Ovary (tissue), 9 donors: ENCODE results near the gene ADA. TPM values are rescaled to one million over a fixed set of nuclear protein-coding genes. Genes with fewer than 3 reads are reported as not detected.

Experiments used
- DNase-seq, 5 donors: peaks; one replicate each; pipeline ENCODE4 v3.0.0-alpha.2; 2019 to 2020
- H3K27ac ChIP-seq, 2 donors: fragments of 200-600 bp; one replicate each; pipeline versions ENCODE4 v1.5.1 to v1.8.0; 2019 to 2022
- H3K27me3 ChIP-seq: fragments of 200-600 bp; one replicate; pipeline ENCODE4 v1.8.0; 2022
- H3K36me3 ChIP-seq: fragments of 200-600 bp; sonication (generic); one replicate; pipeline ENCODE4 v1.5.1; 2019
- H3K4me1 ChIP-seq: one replicate; pipeline ENCODE4 v1.8.1; 2013; ENCODE audit warnings: mild to moderate bottlenecking, moderate library complexity; ENCODE audit not compliant: insufficient read depth
- H3K4me3 ChIP-seq: fragments of 200-600 bp; sonication (generic); one replicate; pipeline ENCODE4 v1.5.1; 2017
- H3K9me3 ChIP-seq, 2 donors: fragments of 200-600 bp in 1 of 2; sonication (generic) in 1 of 2; one replicate each; pipeline versions ENCODE4 v1.5.1 to v1.8.1; 2013 to 2019; ENCODE audit warnings: mild to moderate bottlenecking in 1 of 2, moderate library complexity in 1 of 2
- CTCF ChIP-seq, 3 donors: fragments of 450-650 bp in 2 of 3; fragments of 200-600 bp in 1 of 3; IDR thresholded peaks; one replicate each; pipeline versions ENCODE4 v1.5.1 to v1.8.0; 2016 to 2022; ENCODE audit warnings: antibody characterized with exemption in 3 of 3, mild to moderate bottlenecking in 1 of 3
- EP300 ChIP-seq: sonication (generic); formaldehyde crosslinking; IDR thresholded peaks from one replicate; pipeline ENCODE4 v1.6.1; 2017; ENCODE audit warnings: antibody characterized with exemption
- POLR2A ChIP-seq: fragments of 450-650 bp; IDR thresholded peaks from one replicate; pipeline ENCODE4 v1.6.1; 2017; ENCODE audit warnings: antibody characterized with exemption, mild to moderate bottlenecking, moderate library complexity
- WGBS, 3 donors: extraction: QIAGEN DNeasy Blood & Tissue Kit in 1 of 3; methylation state at CpG; one replicate each; pipeline versions ENCODE4 v1.1.5 to v1.1.7; 2013 to 2017; 5-methylcytosine and 5-hydroxymethylcytosine counted together
- intact Hi-C, 4 donors: fragments of 100-400 bp; cut with DNase I; formaldehyde crosslinking; loops; one replicate each; pipeline versions ENCODE4 v1.11.0 to v1.15.1; 2022 to 2023
- polyA plus RNA-seq, 2 donors: library from polyadenylated mRNA; stranded (reverse); fragments of 200-250 nt in 1 of 2; fragments of 350-450 nt in 1 of 2; fragmentation: Illumina TruSeq in 1 of 2; extraction: RNeasy Lipid Tissue Mini Kit (QIAGEN cat#74804) in 1 of 2; gene quantifications; one replicate each; pipeline ENCODE4 v1.2.3, GENCODE V29; 2013 to 2014
- total RNA-seq, 7 donors: library from RNA; depleted of rRNA in 2 of 7; stranded (reverse); fragments of >200 nt in 2 of 7; fragmentation: NEBNext Ultra II Directional in 3 of 7; extraction: Animal tissue kit (Norgen Biotek cat#: 25700) in 3 of 7; gene quantifications; one replicate each; pipeline versions ENCODE4 v1.1.0 to v1.2.4, GENCODE V29; 2016 to 2023
- donor health status: DM: no; HTN: no; CAD: no; lungs with moderate emphysema.
- donor health status: DM: no; HTN: no; CAD: no.
- donor health status: Bipolar disorder and iron deficiency.
- donor health status: DM: yes; HTN: yes; CAD: no.
- donor health status: DM: no; HTN: no; CAD: no.
- donor health status: DM: yes; HTN: yes; CAD: no.

The ADA gene
- total and polyA plus RNA-seq, 9 donors = 1.1 to 7.4 (median 3.2) TPM

DNA sequence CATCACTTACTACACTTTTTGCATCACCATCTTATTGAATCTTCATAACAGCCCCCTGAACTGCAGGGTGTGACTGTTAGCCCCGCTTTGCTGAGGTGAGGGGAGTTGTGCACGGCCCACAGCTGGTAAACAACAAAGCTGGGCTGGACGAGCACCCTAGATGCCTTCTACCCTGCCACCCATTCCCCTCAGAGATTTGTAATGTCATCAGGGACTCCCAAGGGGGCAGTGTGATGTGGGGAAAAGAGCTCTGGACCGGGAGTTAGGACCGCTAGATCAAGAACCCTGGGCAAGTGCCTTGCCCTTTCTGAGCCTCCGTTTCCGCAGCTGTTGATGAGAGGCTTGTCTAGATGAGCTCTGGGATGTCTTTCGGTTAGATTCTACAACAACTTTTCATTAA is 48.2 kb downstream of the ADA start:
- TF ChIP-seq EP300 = no peak
- no peak for TF ChIP-seq POLR2A
- Histone ChIP-seq H3K27ac (no peak overlapping the region), H3K36me3 (no peaks in the 10 kb centered on the region), H3K27me3 (no peaks in the 10 kb centered on the region), H3K9me3 (no peaks in the 10 kb centered on the region), H3K4me3 (no peak overlapping the region), H3K4me1 (peaks cover 25% of the 10 kb centered on the region)
- intact Hi-C loops = loop anchor here in 2 of 4 donors (5.0 to 10.0 kb wide), 3 partner anchors 59 to 389 kb away; partner anchors contain the start of gene OSER1 (in 1 of the 2)
- DNase-seq = peak in 1 of 5 donors; percentile 21
- 96 to 98% (median 97%) methylated on average over 8 of the region's 8 CpGs for WGBS, 3 donors

- intact Hi-C loops = loop anchor here in 2 of 4 donors (5.0 to 10.0 kb wide), 3 partner anchors 57 to 387 kb away; partner anchors contain the start of gene OSER1 (in 1 of the 2)
These were observed 49.7 kb downstream of the ADA start for GRCh38 chr20:44601801-44602204.

DNA sequence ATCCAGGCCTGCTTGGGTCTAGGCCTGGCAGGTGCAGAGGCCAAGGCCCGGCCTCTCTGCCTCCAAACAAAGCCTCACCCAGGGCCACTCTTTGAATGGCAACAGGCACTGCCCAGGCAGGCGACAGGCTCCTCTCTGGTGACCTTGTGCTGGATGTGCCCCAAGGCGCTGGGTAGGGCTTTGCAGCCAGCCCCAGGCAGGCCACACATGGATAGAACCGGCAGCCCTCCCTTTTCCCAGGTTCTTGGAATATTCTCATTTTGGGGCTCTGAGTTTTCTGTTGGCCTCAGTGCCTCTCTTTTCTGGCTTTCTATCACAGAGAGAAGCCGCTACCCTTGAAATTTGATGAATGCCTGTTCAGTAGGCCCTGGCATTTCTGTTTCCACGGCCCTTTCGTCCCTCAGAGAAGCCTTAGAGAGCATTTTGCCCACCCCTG is 50.2 kb downstream of the ADA start:
- Histone ChIP-seq H3K9me3 (no peaks in the 10 kb centered on the region), H3K27me3 (no peaks in the 10 kb centered on the region), H3K4me3 (no peak overlapping the region), H3K4me1 (peaks cover 28% of the 10 kb centered on the region), H3K36me3 (no peaks in the 10 kb centered on the region), H3K27ac (peak overlapping the region; percentile 71 to 85)
- no peak for TF ChIP-seq POLR2A
- TF ChIP-seq EP300 = no peak
- TF ChIP-seq CTCF (IDR thresholded peaks at IDR 0.05) = no peak
- WGBS, 3 donors = 12 to 15% (median 15%) methylated on average over 7 of the region's 7 CpGs
- intact Hi-C loops = loop anchor here in 2 of 4 donors (5.0 to 10.0 kb wide), 3 partner anchors 56 to 386 kb away; partner anchors contain the start of gene OSER1 (in 1 of the 2)
- peak in 3 of 5 donors; percentile 52 to 57 (median 55) for DNase-seq

More at GRCh38 chr20:44601801-44602204, 49.7 kb downstream of the ADA start:
- Histone ChIP-seq H3K27ac (peak overlapping the region; percentile 50 to 85), H3K9me3 (no peaks in the 10 kb centered on the region), H3K27me3 (no peaks in the 10 kb centered on the region), H3K36me3 (no peaks in the 10 kb centered on the region), H3K4me3 (no peak overlapping the region), H3K4me1 (peaks cover 28% of the 10 kb centered on the region)
- TF ChIP-seq EP300 (no peak), CTCF (IDR thresholded peaks at IDR 0.05) (no peak), POLR2A (no peak)
- 0% methylated on average over 1 of the region's 1 CpG for WGBS, 3 donors
- peak; percentile 78 to 84 (median 81) for DNase-seq

DNA sequence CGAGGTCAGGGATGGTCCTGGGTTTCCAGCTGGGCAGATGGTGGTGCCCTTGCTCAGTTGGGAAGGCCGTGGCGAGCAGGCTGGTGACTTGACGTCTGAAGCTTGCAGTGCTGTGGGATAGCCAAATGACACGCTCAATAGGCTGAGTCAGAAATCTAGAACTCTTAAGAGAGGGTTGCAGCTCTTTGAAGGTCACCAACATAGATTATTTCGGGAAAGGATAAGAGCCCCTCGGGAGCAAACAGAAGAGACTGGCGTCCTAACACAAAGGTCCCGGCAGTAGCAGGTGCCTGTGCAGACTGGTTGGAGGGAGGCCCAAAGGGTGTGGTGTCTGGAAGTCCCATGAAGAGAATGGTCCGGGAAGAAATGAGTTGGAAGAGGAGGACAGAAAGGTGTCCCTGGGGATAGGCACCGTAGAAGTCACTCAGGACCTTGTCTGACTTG is 50.7 kb downstream of the ADA start:
- Histone ChIP-seq H3K4me3 (no peak overlapping the region), H3K27ac (peak overlapping the region; percentile 71 to 85), H3K9me3 (no peaks in the 10 kb centered on the region), H3K27me3 (no peaks in the 10 kb centered on the region), H3K36me3 (no peaks in the 10 kb centered on the region), H3K4me1 (peaks cover 28% of the 10 kb centered on the region)
- DNase-seq = peak in 2 of 5 donors; percentile 40 to 46
- intact Hi-C loops = loop anchor here in 2 of 4 donors (5.0 to 10.0 kb wide), 3 partner anchors 56 to 386 kb away; partner anchors contain the start of gene OSER1 (in 1 of the 2)
- no peak for TF ChIP-seq EP300
- no peak for TF ChIP-seq CTCF (IDR thresholded peaks at IDR 0.05)
- TF ChIP-seq POLR2A = no peak
- 38 to 43% (median 39%) methylated on average over 11 of the region's 11 CpGs for WGBS, 3 donors

GRCh38 chr20:44600301-44600700 is 51.2 kb downstream of the ADA start:
- no peaks in the 10 kb centered on the region for H3K27me3 ChIP-seq
- peak in 1 of 5 donors; percentile 6 for DNase-seq
- TF ChIP-seq EP300 (no peak), POLR2A (peak; percentile 9)
- H3K36me3 ChIP-seq = no peaks in the 10 kb centered on the region
- no peaks in the 10 kb centered on the region for H3K9me3 ChIP-seq
- intact Hi-C loops = loop anchor here in 2 of 4 donors (5.0 to 10.0 kb wide), 3 partner anchors 56 to 386 kb away; partner anchors contain the start of gene OSER1 (in 1 of the 2)
- 81 to 85% (median 81%) methylated on average over 4 of the region's 4 CpGs for WGBS, 3 donors
- H3K27ac ChIP-seq = peak overlapping the region in 1 of 2 donors; percentile 71
- peaks cover 28% of the 10 kb centered on the region for H3K4me1 ChIP-seq
- no peak overlapping the region for H3K4me3 ChIP-seq
